Mammary epithelial cell (primary cell): ENCODE measurements around the gene RALGAPA1.

Experiments
- EZH2 ChIP-seq: IDR thresholded peaks from 2 replicates; pipeline ENCODE4 v1.6.1; 2012; ENCODE audit warnings: low read length, inconsistent platforms, borderline replicate concordance
- TF ChIP-seq, protein P1 (sequence below), 2 donors: IDR thresholded peaks in 1 of 2; conservative IDR thresholded peaks in 1 of 2; 2 replicates each; pipeline ENCODE4 v1.5.1; 2011 to 2012; ENCODE audit warnings: inconsistent platforms in 2 of 2, low read length in 2 of 2, mild to moderate bottlenecking in 2 of 2, control low read depth in 1 of 2, low read depth in 1 of 2; ENCODE audit not compliant: insufficient read depth in 1 of 2; ENCODE audit errors: extremely low read depth in 1 of 2

DNA sequence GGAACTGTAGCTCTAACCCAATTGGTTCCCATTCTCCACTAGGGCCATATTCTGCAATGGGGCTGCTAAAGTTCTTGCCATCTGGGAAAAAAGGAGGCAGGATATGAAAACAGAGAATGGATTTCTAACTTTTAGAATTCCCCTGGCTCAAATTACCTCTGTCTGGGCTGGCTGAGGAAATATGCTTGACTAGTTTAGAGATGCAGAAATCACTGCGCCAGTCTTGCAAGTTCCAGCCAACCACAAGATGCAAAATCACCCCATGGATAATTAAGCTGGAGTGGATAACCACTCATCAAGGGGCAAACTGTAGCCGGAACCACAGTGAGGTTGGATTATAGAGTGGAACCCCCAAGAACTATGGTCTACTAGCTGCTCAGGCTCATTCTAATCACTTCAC is 126.3 kb downstream of the RALGAPA1 start:
- TF ChIP-seq, protein P1, sequence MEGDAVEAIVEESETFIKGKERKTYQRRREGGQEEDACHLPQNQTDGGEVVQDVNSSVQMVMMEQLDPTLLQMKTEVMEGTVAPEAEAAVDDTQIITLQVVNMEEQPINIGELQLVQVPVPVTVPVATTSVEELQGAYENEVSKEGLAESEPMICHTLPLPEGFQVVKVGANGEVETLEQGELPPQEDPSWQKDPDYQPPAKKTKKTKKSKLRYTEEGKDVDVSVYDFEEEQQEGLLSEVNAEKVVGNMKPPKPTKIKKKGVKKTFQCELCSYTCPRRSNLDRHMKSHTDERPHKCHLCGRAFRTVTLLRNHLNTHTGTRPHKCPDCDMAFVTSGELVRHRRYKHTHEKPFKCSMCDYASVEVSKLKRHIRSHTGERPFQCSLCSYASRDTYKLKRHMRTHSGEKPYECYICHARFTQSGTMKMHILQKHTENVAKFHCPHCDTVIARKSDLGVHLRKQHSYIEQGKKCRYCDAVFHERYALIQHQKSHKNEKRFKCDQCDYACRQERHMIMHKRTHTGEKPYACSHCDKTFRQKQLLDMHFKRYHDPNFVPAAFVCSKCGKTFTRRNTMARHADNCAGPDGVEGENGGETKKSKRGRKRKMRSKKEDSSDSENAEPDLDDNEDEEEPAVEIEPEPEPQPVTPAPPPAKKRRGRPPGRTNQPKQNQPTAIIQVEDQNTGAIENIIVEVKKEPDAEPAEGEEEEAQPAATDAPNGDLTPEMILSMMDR (conservative IDR thresholded peaks at IDR 0.05 in 1 of 2, IDR thresholded peaks at IDR 0.05 in 1 of 2; ENCODE audit: extremely low read depth in 1 of 2, insufficient read depth in 1 of 2, low read depth in 1 of 2, low read length in 2 of 2): no peak
- no peak for TF ChIP-seq EZH2
